ENCODE results near the gene PTPRK. TPM values are rescaled to one million over a fixed set of nuclear protein-coding genes. Genes with fewer than 3 reads are reported as not detected.

The PTPRK gene
- total RNA-seq, 2 experiments from 2014 or later: not detected

GRCh38 chr6:128029826-128030225 lies 490.6 kb downstream of the PTPRK start:
- Histone ChIP-seq H2AFZ (ENCODE audit: low read length) (no peak overlapping the region), H3K79me2 (ENCODE audit: insufficient read depth, low read depth, low read length) (no peaks in the 10 kb centered on the region), H4K20me1 (ENCODE audit: insufficient read depth, low read length) (no peaks in the 10 kb centered on the region), H3K9me2 (ENCODE audit: insufficient read depth, low read length) (no peaks in the 10 kb centered on the region), H3K9me3 (ENCODE audit: low read length) (no peaks in the 10 kb centered on the region), H3K27ac (ENCODE audit: low read depth, low read length, poor library complexity, severe bottlenecking) (no peak overlapping the region), H3K4me1 (ENCODE audit: insufficient read depth, low read length, poor library complexity, severe bottlenecking) (no peaks in the 10 kb centered on the region), H3K4me2 (ENCODE audit: low read length) (no peak overlapping the region), H3K36me3 (ENCODE audit: insufficient read depth, low read length) (no peaks in the 10 kb centered on the region), H3K4me3 (ENCODE audit: low read depth, low read length, poor library complexity, severe bottlenecking) (no peak overlapping the region)
- ChIA-PET POLR2A (interaction anchor here (0.5 kb wide), 1 partner anchor 757 kb away, joined by 3 read pairs; no protein-coding TSS in a partner anchor), CTCF (ENCODE audit: unreplicated experiment) (no interaction called here)
- intact Hi-C loops (cut with micrococcal nuclease; ENCODE audit: unreplicated experiment): no loop called here
- DNase-seq (ENCODE audit: low spot score): no peak
- BruUV-seq (replicated peaks): no TSS peak
- TF ChIP-seq EZH2phosphoT487 (IDR thresholded peaks at IDR 0.05; ENCODE audit: borderline replicate concordance, low read depth, low read length) (no peak), CTCF (conservative IDR thresholded peaks at IDR 0.05; ENCODE audit: low read length) (no peak)

- TF ChIP-seq EZH2phosphoT487 (IDR thresholded peaks at IDR 0.05; ENCODE audit: borderline replicate concordance, low read depth, low read length): no peak
- TF ChIP-seq CTCF (conservative IDR thresholded peaks at IDR 0.05; ENCODE audit: low read length): no peak
- H3K4me1 ChIP-seq (ENCODE audit: insufficient read depth, low read length, poor library complexity, severe bottlenecking): no peaks in the 10 kb centered on the region
- no peaks in the 10 kb centered on the region for H3K36me3 ChIP-seq (ENCODE audit: insufficient read depth, low read length)
- H3K79me2 ChIP-seq (ENCODE audit: insufficient read depth, low read depth, low read length): no peaks in the 10 kb centered on the region
- H4K20me1 ChIP-seq (ENCODE audit: insufficient read depth, low read length): no peaks in the 10 kb centered on the region
- no peak overlapping the region for H3K4me2 ChIP-seq (ENCODE audit: low read length)
- no peak overlapping the region for H2AFZ ChIP-seq (ENCODE audit: low read length)
- POLR2A ChIA-PET: interaction anchor here (0.6 kb wide), 1 partner anchor 914 kb away, joined by 3 read pairs; no protein-coding TSS in a partner anchor
- no peak overlapping the region for H3K27ac ChIP-seq (ENCODE audit: low read depth, low read length, poor library complexity, severe bottlenecking)
- H3K4me3 ChIP-seq (ENCODE audit: low read depth, low read length, poor library complexity, severe bottlenecking): no peak overlapping the region
- CTCF ChIA-PET (ENCODE audit: unreplicated experiment): no interaction called here
- no peaks in the 10 kb centered on the region for H3K9me2 ChIP-seq (ENCODE audit: insufficient read depth, low read length)
- intact Hi-C loops (cut with micrococcal nuclease; ENCODE audit: unreplicated experiment): no loop called here
- no TSS peak for BruUV-seq (replicated peaks)
- no peaks in the 10 kb centered on the region for H3K9me3 ChIP-seq (ENCODE audit: low read length)
- no peak for DNase-seq (ENCODE audit: low spot score)
Measured at GRCh38 chr6:128028183-128028582, 492.2 kb downstream of the PTPRK start.

- H3K9me2 ChIP-seq (ENCODE audit: insufficient read depth, low read length): no peaks in the 10 kb centered on the region
- ChIA-PET CTCF (ENCODE audit: unreplicated experiment) (no interaction called here), POLR2A (interaction anchor here (0.6 kb wide), 1 partner anchor 137 kb away, joined by 3 read pairs; no protein-coding TSS in a partner anchor)
- no TSS peak for BruUV-seq (replicated peaks)
- intact Hi-C loops (cut with micrococcal nuclease; ENCODE audit: unreplicated experiment): no loop called here
- no peaks in the 10 kb centered on the region for H3K79me2 ChIP-seq (ENCODE audit: insufficient read depth, low read depth, low read length)
- H3K4me3 ChIP-seq (ENCODE audit: low read depth, low read length, poor library complexity, severe bottlenecking): no peak overlapping the region
- TF ChIP-seq EZH2phosphoT487 (IDR thresholded peaks at IDR 0.05; ENCODE audit: borderline replicate concordance, low read depth, low read length) (no peak), CTCF (conservative IDR thresholded peaks at IDR 0.05; ENCODE audit: low read length) (no peak)
- H4K20me1 ChIP-seq (ENCODE audit: insufficient read depth, low read length): no peaks in the 10 kb centered on the region
- no peak overlapping the region for H2AFZ ChIP-seq (ENCODE audit: low read length)
- H3K36me3 ChIP-seq (ENCODE audit: insufficient read depth, low read length): no peaks in the 10 kb centered on the region
- no peak overlapping the region for H3K27ac ChIP-seq (ENCODE audit: low read depth, low read length, poor library complexity, severe bottlenecking)
- no peak for DNase-seq (ENCODE audit: low spot score)
- no peaks in the 10 kb centered on the region for H3K9me3 ChIP-seq (ENCODE audit: low read length)
- H3K4me2 ChIP-seq (ENCODE audit: low read length): no peak overlapping the region
- H3K4me1 ChIP-seq (ENCODE audit: insufficient read depth, low read length, poor library complexity, severe bottlenecking): no peaks in the 10 kb centered on the region
Measured at GRCh38 chr6:128025478-128025877, 494.9 kb downstream of the PTPRK start.
